Suprapubic skin (tissue), 4 donors: ENCODE data around the gene MGME1. TPM values are rescaled to one million over a fixed set of nuclear protein-coding genes. Genes with fewer than 3 reads are reported as not detected.

Experiments
- DNase-seq, 2 donors: peaks; one replicate each; pipeline ENCODE4 v3.0.0-alpha.2; 2019; ENCODE audit warnings: low spot score in 2 of 2
- H3K27ac ChIP-seq: fragments of 200-600 bp; sonication (generic); one replicate; pipeline ENCODE4 v1.5.1; 2019
- H3K27me3 ChIP-seq: fragments of 200-600 bp; sonication (generic); one replicate; pipeline ENCODE4 v1.5.1; 2019
- H3K36me3 ChIP-seq: fragments of 200-600 bp; sonication (generic); one replicate; pipeline ENCODE4 v1.5.1; 2019
- H3K4me1 ChIP-seq: fragments of 200-600 bp; sonication (generic); one replicate; pipeline ENCODE4 v1.5.1; 2019
- H3K4me3 ChIP-seq: fragments of 200-600 bp; sonication (generic); one replicate; pipeline ENCODE4 v1.5.1; 2019; ENCODE audit warnings: mild to moderate bottlenecking
- H3K9me3 ChIP-seq: fragments of 200-600 bp; sonication (generic); one replicate; pipeline ENCODE4 v1.5.1; 2019
- CTCF ChIP-seq, 2 donors: fragments of 200-600 bp in 1 of 2; fragments of 450-650 bp in 1 of 2; sonication (generic) in 1 of 2; IDR thresholded peaks; one replicate each; pipeline ENCODE4 v1.5.1; 2016 to 2019; ENCODE audit warnings: antibody characterized with exemption in 2 of 2, mild to moderate bottlenecking in 1 of 2, moderate library complexity in 1 of 2
- EP300 ChIP-seq: sonication (generic); formaldehyde crosslinking; IDR thresholded peaks from one replicate; pipeline ENCODE4 v1.6.1; 2017; ENCODE audit warnings: antibody characterized with exemption
- POLR2A ChIP-seq, 2 donors: fragments of 450-650 bp; IDR thresholded peaks; one replicate each; pipeline ENCODE4 v1.6.1; 2017; ENCODE audit warnings: antibody characterized with exemption in 2 of 2, mild to moderate bottlenecking in 2 of 2, moderate library complexity in 2 of 2
- POLR2AphosphoS5 ChIP-seq, 3 donors: sonication (generic); formaldehyde crosslinking; IDR thresholded peaks; one replicate each; pipeline ENCODE4 v1.6.1; 2017; ENCODE audit warnings: antibody characterized with exemption in 3 of 3
- whole genome bisulfite sequencing: methylation state at CpG from one replicate; pipeline ENCODE4 v1.1.5; 2018; 5-methylcytosine and 5-hydroxymethylcytosine counted together
- total RNA-seq, 4 donors: library from RNA; depleted of rRNA; stranded (reverse); fragments of >200 nt; gene quantifications; one replicate each; pipeline ENCODE4 v1.1.0, GENCODE V29; 2016

The MGME1 gene
- total RNA-seq, 4 donors from 2014 or later = 30.2 to 68.1 (median 32.8) TPM

- Histone ChIP-seq H3K27me3 (peaks cover 1% of the 10 kb centered on the region), H3K9me3 (no peaks in the 10 kb centered on the region), H3K4me1 (no peaks in the 10 kb centered on the region), H3K36me3 (no peaks in the 10 kb centered on the region), H3K4me3 (no peak overlapping the region), H3K27ac (no peak overlapping the region)
- no peak for TF ChIP-seq POLR2AphosphoS5 (IDR thresholded peaks at IDR 0.05)
- no peak for TF ChIP-seq EP300
- TF ChIP-seq CTCF (IDR thresholded peaks at IDR 0.05) = no peak
- no peak for TF ChIP-seq POLR2A (IDR thresholded peaks at IDR 0.05)
- DNase-seq = no peak
- 96% methylated on average over 7 of the region's 15 CpGs for WGBS
Measured at GRCh38 chr20:18031050-18031449, 62.2 kb downstream of the MGME1 start.

DNA sequence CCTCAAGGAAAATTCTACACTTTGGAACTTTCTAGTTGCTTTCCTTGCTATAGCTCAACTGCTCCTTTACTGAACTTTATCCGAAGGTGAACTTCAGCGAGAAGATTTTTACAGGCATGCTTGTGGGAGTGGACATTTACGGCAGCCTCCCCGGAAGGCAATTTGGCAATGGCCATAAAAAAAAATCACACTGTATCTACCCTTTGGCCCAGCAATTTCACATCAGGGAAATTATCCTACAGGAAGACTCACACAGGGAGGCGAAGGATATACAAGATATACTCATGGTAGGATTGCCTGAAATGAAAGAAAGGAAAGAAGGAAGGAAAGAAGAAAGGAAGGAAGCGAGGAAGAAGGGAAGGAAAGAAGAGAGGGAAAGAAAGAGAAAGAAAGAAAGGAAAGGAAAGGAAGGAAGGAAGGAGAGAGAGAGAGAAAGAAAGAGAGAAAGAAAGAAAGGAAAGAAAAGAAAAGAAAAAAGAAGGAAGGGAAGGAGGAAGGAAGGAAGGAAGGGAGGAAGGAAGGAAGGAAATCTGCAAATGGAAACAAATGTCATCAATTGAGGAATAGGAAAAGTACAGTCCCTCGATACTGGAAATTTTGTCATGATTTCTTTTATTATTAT lies 63.2 kb downstream of the MGME1 start:
- Histone ChIP-seq H3K4me3 (no peak overlapping the region), H3K27me3 (peaks cover 3% of the 10 kb centered on the region), H3K27ac (no peak overlapping the region), H3K9me3 (no peaks in the 10 kb centered on the region), H3K4me1 (no peaks in the 10 kb centered on the region), H3K36me3 (no peaks in the 10 kb centered on the region)
- TF ChIP-seq POLR2A (IDR thresholded peaks at IDR 0.05) = no peak
- no peak for TF ChIP-seq EP300
- WGBS = 62% methylated on average over 7 of the region's 7 CpGs
- no peak for DNase-seq

DNA sequence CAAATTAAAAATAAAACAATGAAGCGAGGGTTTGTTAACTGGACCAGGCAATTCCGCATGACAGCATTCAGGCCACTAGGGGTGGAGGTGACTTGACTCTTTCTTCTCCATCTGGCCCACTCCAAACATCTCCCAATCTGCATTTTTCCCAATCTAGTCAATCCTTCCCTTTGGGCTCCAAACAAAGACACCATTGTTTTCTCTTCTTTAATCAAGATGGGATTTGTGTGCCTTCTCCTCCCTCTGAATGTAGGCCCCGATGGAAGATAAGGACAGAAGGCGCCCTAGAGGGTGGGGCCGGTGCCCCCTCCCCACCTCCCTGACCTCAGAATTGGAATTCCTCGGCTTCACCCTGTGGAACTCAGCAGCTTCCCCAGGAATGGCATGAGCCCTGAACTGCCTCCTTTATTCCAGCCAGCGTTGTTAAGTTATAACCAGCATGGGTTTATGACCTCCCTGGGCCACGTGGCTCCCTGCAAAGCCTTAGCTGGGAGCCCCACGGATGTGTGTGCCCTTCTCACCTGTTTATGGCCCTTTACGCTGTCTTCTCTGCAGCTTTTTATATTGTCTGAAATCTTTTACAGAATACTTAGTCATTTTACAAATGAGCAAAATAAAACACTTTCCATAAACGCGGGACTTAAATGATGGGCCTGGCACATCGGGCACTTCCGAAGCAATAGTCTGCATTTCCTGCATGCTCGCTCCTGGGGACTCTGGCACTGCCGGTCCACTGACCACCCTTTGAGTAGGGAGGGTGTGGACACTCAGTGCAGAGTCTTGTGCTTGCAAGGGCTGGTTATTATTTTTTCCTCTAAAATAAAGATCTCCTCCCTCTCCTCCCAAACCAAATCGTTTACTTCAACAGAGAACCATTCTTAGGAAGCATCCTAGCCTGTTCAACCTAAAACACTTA lies 64.4 kb downstream of the MGME1 start:
- no peaks in the 10 kb centered on the region for H3K4me1 ChIP-seq
- H3K27me3 ChIP-seq = peaks cover 3% of the 10 kb centered on the region
- H3K36me3 ChIP-seq = peaks cover under 1% of the 10 kb centered on the region
- no peak for DNase-seq
- H3K9me3 ChIP-seq = no peaks in the 10 kb centered on the region
- H3K4me3 ChIP-seq = no peak overlapping the region
- no peak overlapping the region for H3K27ac ChIP-seq
- WGBS = 71% methylated on average over 17 of the region's 17 CpGs
- no peak for TF ChIP-seq CTCF (IDR thresholded peaks at IDR 0.05)
- TF ChIP-seq EP300 = no peak
- TF ChIP-seq POLR2A (IDR thresholded peaks at IDR 0.05) = no peak
- TF ChIP-seq POLR2AphosphoS5 (IDR thresholded peaks at IDR 0.05) = no peak

DNA sequence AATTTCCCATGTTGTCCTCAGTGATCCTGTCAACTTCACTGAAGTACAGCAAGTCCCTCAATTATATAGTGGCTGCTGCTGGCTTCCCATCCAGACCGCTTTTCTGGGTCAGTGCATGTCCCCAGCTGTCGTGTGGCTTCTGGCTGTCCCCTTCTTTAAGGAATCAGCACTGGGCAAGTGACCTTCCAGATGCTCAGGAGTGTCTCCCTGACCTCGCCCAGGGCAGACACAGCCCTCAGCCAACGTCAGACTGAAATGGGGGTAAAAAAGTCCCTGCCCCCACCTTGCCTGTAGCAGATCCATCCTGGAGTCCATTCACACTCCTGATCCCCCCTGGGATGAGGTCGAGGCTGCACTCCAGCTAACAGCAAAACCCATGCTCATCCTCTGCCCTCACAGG lies 65.2 kb downstream of the MGME1 start:
- Histone ChIP-seq H3K36me3 (peaks cover 4% of the 10 kb centered on the region), H3K27ac (no peak overlapping the region), H3K4me1 (no peaks in the 10 kb centered on the region), H3K27me3 (peaks cover 3% of the 10 kb centered on the region), H3K4me3 (no peak overlapping the region), H3K9me3 (no peaks in the 10 kb centered on the region)
- DNase-seq = no peak
- TF ChIP-seq CTCF (IDR thresholded peaks at IDR 0.05) (no peak), POLR2A (IDR thresholded peaks at IDR 0.05) (no peak), POLR2AphosphoS5 (IDR thresholded peaks at IDR 0.05) (no peak), EP300 (no peak)
- 72% methylated on average over 5 of the region's 5 CpGs for WGBS

- no peak for DNase-seq
- Histone ChIP-seq H3K9me3 (no peaks in the 10 kb centered on the region), H3K4me3 (no peak overlapping the region), H3K36me3 (peaks cover 15% of the 10 kb centered on the region), H3K27me3 (peaks cover 3% of the 10 kb centered on the region), H3K27ac (no peak overlapping the region), H3K4me1 (no peaks in the 10 kb centered on the region)
- TF ChIP-seq POLR2A (IDR thresholded peaks at IDR 0.05) (no peak), POLR2AphosphoS5 (IDR thresholded peaks at IDR 0.05) (no peak), CTCF (IDR thresholded peaks at IDR 0.05) (no peak), EP300 (no peak)
- WGBS = 85% methylated on average over 5 of the region's 5 CpGs
Measured at GRCh38 chr20:18039063-18039462, 70.2 kb downstream of the MGME1 start.

Other genes starting within 250 kb of the MGME1 start
- 100 to 1,000 TPM in 1 of 4 donors, 10 to 100 TPM in 3; 49.9 to 114 (median 64.5) TPM for gene SNX5, start 224 bp upstream of the MGME1 start, total RNA-seq
- gene OVOL2, start 88.9 kb downstream of the MGME1 start, total RNA-seq = 10 to 100 TPM; 16.9 to 53.8 (median 24.8) TPM
- gene KAT14, start 168.8 kb downstream of the MGME1 start, total RNA-seq = 10 to 100 TPM; 13.2 to 22.0 (median 18.6) TPM
- 10 to 100 TPM; 12.3 to 20.3 (median 17.7) TPM for gene PET117, start 168.8 kb downstream of the MGME1 start, total RNA-seq